ENCODE data around the gene EIF5A. TPM values are rescaled to one million over a fixed set of nuclear protein-coding genes. Genes with fewer than 3 reads are reported as not detected.

The EIF5A gene
- total RNA-seq, 1 donor, result 436 TPM

- DNase-seq (ENCODE audit: insufficient read length, low spot score, missing footprints), result peak; percentile 76
- Histone ChIP-seq H3K36me3 (ENCODE audit: insufficient read depth, low read length) (peaks cover 42% of the 10 kb centered on the region), H3K27me3 (ENCODE audit: insufficient read depth, low read length) (no peaks in the 10 kb centered on the region), H3K4me3 (ENCODE audit: insufficient read depth, low read length) (no peak overlapping the region), H3K9me3 (ENCODE audit: low read depth, low read length) (no peaks in the 10 kb centered on the region), H3K4me2 (ENCODE audit: insufficient read depth, low read length) (no peak overlapping the region), H4K20me1 (ENCODE audit: insufficient read depth, low read length) (peaks cover 3% of the 10 kb centered on the region), H3K79me2 (ENCODE audit: insufficient read depth, low read length) (peaks cover 19% of the 10 kb centered on the region), H3K27ac (ENCODE audit: low read depth, low read length) (no peak overlapping the region), H3K4me1 (ENCODE audit: insufficient read depth, low read length) (peaks cover 12% of the 10 kb centered on the region), H2AFZ (ENCODE audit: low read length) (no peak overlapping the region)
- TF ChIP-seq CTCF (IDR thresholded peaks at IDR 0.05; ENCODE audit: extremely low read depth, low read depth, low read length), result no peak
These were observed 19.6 kb downstream of the EIF5A start for GRCh38 chr17:7327056-7327455.

DNA sequence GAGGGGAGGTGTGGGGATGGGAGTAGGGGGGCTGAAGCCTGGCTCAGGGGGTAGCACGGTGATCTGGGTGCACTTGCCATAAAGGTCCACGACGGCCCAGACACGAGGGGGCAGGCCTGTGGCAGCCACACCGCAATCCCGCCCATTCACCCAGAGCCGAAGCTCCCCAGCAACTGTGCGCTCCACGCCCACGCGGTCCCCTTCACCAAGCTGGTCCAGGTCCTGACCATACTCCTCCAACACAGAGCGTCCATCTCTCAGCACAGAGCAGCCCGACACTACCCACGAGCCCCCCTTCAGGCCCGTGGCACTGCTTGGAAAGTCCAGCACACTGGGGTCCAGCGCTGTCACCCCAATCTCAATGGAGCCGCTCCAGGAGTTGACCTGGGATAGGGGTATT lies 20.1 kb downstream of the EIF5A start:
- Histone ChIP-seq H2AFZ (ENCODE audit: low read length) (no peak overlapping the region), H3K9me3 (ENCODE audit: low read depth, low read length) (no peaks in the 10 kb centered on the region), H3K27ac (ENCODE audit: low read depth, low read length) (no peak overlapping the region), H4K20me1 (ENCODE audit: insufficient read depth, low read length) (peaks cover 3% of the 10 kb centered on the region), H3K4me2 (ENCODE audit: insufficient read depth, low read length) (no peak overlapping the region), H3K36me3 (ENCODE audit: insufficient read depth, low read length) (peaks cover 37% of the 10 kb centered on the region), H3K27me3 (ENCODE audit: insufficient read depth, low read length) (no peaks in the 10 kb centered on the region), H3K4me3 (ENCODE audit: insufficient read depth, low read length) (no peak overlapping the region), H3K79me2 (ENCODE audit: insufficient read depth, low read length) (peaks cover 19% of the 10 kb centered on the region), H3K4me1 (ENCODE audit: insufficient read depth, low read length) (peaks cover 12% of the 10 kb centered on the region)
- peak; percentile 5 for DNase-seq (ENCODE audit: insufficient read length, low spot score, missing footprints)
- no peak for TF ChIP-seq CTCF (IDR thresholded peaks at IDR 0.05; ENCODE audit: extremely low read depth, low read depth, low read length)

- Histone ChIP-seq H3K9me3 (ENCODE audit: low read depth, low read length) (no peaks in the 10 kb centered on the region), H3K79me2 (ENCODE audit: insufficient read depth, low read length) (peaks cover 19% of the 10 kb centered on the region), H3K27me3 (ENCODE audit: insufficient read depth, low read length) (no peaks in the 10 kb centered on the region), H3K4me1 (ENCODE audit: insufficient read depth, low read length) (peaks cover 12% of the 10 kb centered on the region), H3K27ac (ENCODE audit: low read depth, low read length) (no peak overlapping the region), H3K4me3 (ENCODE audit: insufficient read depth, low read length) (peak overlapping the region; percentile 96), H2AFZ (ENCODE audit: low read length) (no peak overlapping the region), H4K20me1 (ENCODE audit: insufficient read depth, low read length) (peaks cover 3% of the 10 kb centered on the region), H3K36me3 (ENCODE audit: insufficient read depth, low read length) (peaks cover 32% of the 10 kb centered on the region), H3K4me2 (ENCODE audit: insufficient read depth, low read length) (peak overlapping the region; percentile 100)
- DNase-seq (ENCODE audit: insufficient read length, low spot score, missing footprints), result peak; percentile 63
- TF ChIP-seq CTCF (IDR thresholded peaks at IDR 0.05; ENCODE audit: extremely low read depth, low read depth, low read length), result no peak
These were observed 20.6 kb downstream of the EIF5A start for GRCh38 chr17:7328009-7328408.

DNA sequence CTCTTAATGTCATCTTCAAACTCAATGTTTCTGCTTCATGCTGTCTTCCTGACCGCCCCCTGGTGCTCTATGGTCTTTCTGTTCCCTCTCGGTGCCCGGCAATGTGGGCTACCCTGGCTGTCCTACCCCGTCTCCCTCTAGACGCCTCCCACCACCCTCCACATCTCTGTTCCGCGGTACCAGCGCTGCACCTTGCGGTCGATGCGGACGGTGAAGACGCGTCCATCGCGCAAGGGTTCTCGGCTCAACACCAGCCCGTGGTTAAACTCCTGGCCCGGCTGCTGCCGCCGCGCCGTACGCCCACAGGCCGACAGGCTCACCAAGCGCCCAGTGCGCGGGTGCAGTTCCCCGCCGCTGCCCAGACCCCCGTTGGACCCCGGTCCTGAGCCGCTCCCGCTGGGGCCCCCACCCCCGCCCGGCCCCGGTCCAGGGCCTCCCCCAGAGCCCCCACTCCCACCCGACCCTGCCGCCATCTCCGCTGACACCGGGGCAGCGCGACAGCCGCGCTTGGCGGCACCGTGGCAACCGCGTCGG lies 21.5 kb downstream of the EIF5A start, which contains the start of gene NEURL4:
Gene NEURL4, minus strand, starts transcription at position 496 of the 534 bp plus-strand sequence. Its CDS starts 23 bp downstream, at position 473.
- peak; percentile 10 for TF ChIP-seq CTCF (IDR thresholded peaks at IDR 0.05; ENCODE audit: extremely low read depth, low read depth, low read length)
- peaks cover 12% of the 10 kb centered on the region for H3K4me1 ChIP-seq (ENCODE audit: insufficient read depth, low read length)
- H3K4me3 ChIP-seq (ENCODE audit: insufficient read depth, low read length), result peak within 1 kb of the TSS; percentile 96
- H3K79me2 ChIP-seq (ENCODE audit: insufficient read depth, low read length), result peaks cover 19% of the 10 kb centered on the region
- peaks cover 3% of the 10 kb centered on the region for H4K20me1 ChIP-seq (ENCODE audit: insufficient read depth, low read length)
- H3K27ac ChIP-seq (ENCODE audit: low read depth, low read length), result peak within 1 kb of the TSS; percentile 83
- H2AFZ ChIP-seq (ENCODE audit: low read length), result peak within 1 kb of the TSS; percentile 100
- H3K27me3 ChIP-seq (ENCODE audit: insufficient read depth, low read length), result peaks cover 6% of the 10 kb centered on the region
- DNase-seq (ENCODE audit: insufficient read length, low spot score, missing footprints), result peak; percentile 96
- peak within 1 kb of the TSS; percentile 100 for H3K4me2 ChIP-seq (ENCODE audit: insufficient read depth, low read length)
- no peaks in the 10 kb centered on the region for H3K9me3 ChIP-seq (ENCODE audit: low read depth, low read length)
- peaks cover 23% of the 10 kb centered on the region for H3K36me3 ChIP-seq (ENCODE audit: insufficient read depth, low read length)
